Measurements from ENCODE around the gene ATP5MC2. TPM values are rescaled to one million over a fixed set of nuclear protein-coding genes. Genes with fewer than 3 reads are reported as not detected.

The ATP5MC2 gene
- total RNA-seq, 2 donors from 2014 or later: 481 to 659 TPM

GRCh38 chr12:53627919-53628318 lies 48.0 kb downstream of the ATP5MC2 start:
- Histone ChIP-seq H3K36me3 (no peaks in the 10 kb centered on the region), H3K4me3 (no peak overlapping the region), H3K27ac (no peak overlapping the region), H3K4me1 (peaks cover 0 to 30% of the 10 kb centered on the region in 2 donors), H3K9me3 (no peaks in the 10 kb centered on the region), H3K27me3 (no peaks in the 10 kb centered on the region)
- DNase-seq (ENCODE audit: low spot score): no peak
- TF ChIP-seq CTCF (IDR thresholded peaks at IDR 0.05): no peak

GRCh38 chr12:53626702-53627169 lies 49.1 kb downstream of the ATP5MC2 start:
- Histone ChIP-seq H3K27me3 (no peaks in the 10 kb centered on the region), H3K27ac (peak overlapping the region; percentile 91 to 93)
- no peak for TF ChIP-seq CTCF (IDR thresholded peaks at IDR 0.05)

GRCh38 chr12:53625946-53626701 lies 49.8 kb downstream of the ATP5MC2 start, which contains the start of gene ATF7:
TSS of gene ATF7 (minus strand) at chr12:53626382. CDS start at chr12:53601000, 25,382 bp downstream.
- H3K4me3 ChIP-seq: peak within 1 kb of the TSS; percentile 58 to 67
- no peaks in the 10 kb centered on the region for H3K27me3 ChIP-seq
- peaks cover 0 to 40% of the 10 kb centered on the region in 2 donors for H3K4me1 ChIP-seq
- peak within 1 kb of the TSS; percentile 91 to 93 for H3K27ac ChIP-seq
- no peaks in the 10 kb centered on the region for H3K9me3 ChIP-seq
- no peaks in the 10 kb centered on the region for H3K36me3 ChIP-seq
- peak; percentile 98 for DNase-seq (ENCODE audit: low spot score)
- TF ChIP-seq CTCF (IDR thresholded peaks at IDR 0.05): no peak

More at GRCh38 chr12:53626702-53627169, 49.1 kb downstream of the ATP5MC2 start:
- Histone ChIP-seq H3K4me1 (peaks cover 0 to 40% of the 10 kb centered on the region in 2 donors), H3K36me3 (no peaks in the 10 kb centered on the region), H3K9me3 (no peaks in the 10 kb centered on the region), H3K4me3 (peak overlapping the region; percentile 58 to 67)
- DNase-seq (ENCODE audit: low spot score): no peak

GRCh38 chr12:53625373-53625945 lies 50.4 kb downstream of the ATP5MC2 start:
- Histone ChIP-seq H3K4me1 (peaks cover 0 to 40% of the 10 kb centered on the region in 2 donors), H3K27me3 (no peaks in the 10 kb centered on the region), H3K27ac (peak overlapping the region; percentile 91 to 93), H3K9me3 (no peaks in the 10 kb centered on the region), H3K36me3 (no peaks in the 10 kb centered on the region), H3K4me3 (peak overlapping the region; percentile 58 to 67)
- no peak for TF ChIP-seq CTCF (IDR thresholded peaks at IDR 0.05)
- no peak for DNase-seq (ENCODE audit: low spot score)

- peak overlapping the region; percentile 91 to 93 for H3K27ac ChIP-seq
- H3K4me3 ChIP-seq: peak overlapping the region; percentile 58 to 67
- no peak for DNase-seq (ENCODE audit: low spot score)
- no peaks in the 10 kb centered on the region for H3K9me3 ChIP-seq
- no peaks in the 10 kb centered on the region for H3K27me3 ChIP-seq
- no peak for TF ChIP-seq CTCF (IDR thresholded peaks at IDR 0.05)
- H3K36me3 ChIP-seq: no peaks in the 10 kb centered on the region
- H3K4me1 ChIP-seq: peaks cover 0 to 40% of the 10 kb centered on the region in 2 donors
Observed at GRCh38 chr12:53624956-53625355, 50.9 kb downstream of the ATP5MC2 start.

All from right atrium auricular region (tissue), 2 donors.